Endothelial cell of umbilical vein (primary cell): Measurements from ENCODE around the gene PIK3C2G.

Source experiments
- CTCF ChIP-seq, 2 donors: IDR thresholded peaks; 1 replicate in 1 of 2; 2 replicates in 1 of 2; pipeline ENCODE4 v1.5.1; 2011; ENCODE audit warnings: low read length in 2 of 2, mild to moderate bottlenecking in 2 of 2, moderate library complexity in 2 of 2, control low read depth in 1 of 2, inconsistent platforms in 1 of 2, low read depth in 1 of 2; ENCODE audit not compliant: insufficient read depth in 1 of 2; ENCODE audit errors: extremely low read depth in 1 of 2
- EZH2 ChIP-seq: IDR thresholded peaks from 2 replicates; pipeline ENCODE4 v1.6.1; 2012; ENCODE audit warnings: borderline replicate concordance, low read depth, mild to moderate bottlenecking, moderate library complexity, low read length, inconsistent platforms; ENCODE audit not compliant: severe bottlenecking
- FOS ChIP-seq: IDR thresholded peaks from 2 replicates; pipeline ENCODE4 v1.6.1; 2011; ENCODE audit warnings: mild to moderate bottlenecking, low read length, moderate library complexity, borderline replicate concordance; ENCODE audit not compliant: insufficient read depth
- MAX ChIP-seq: IDR thresholded peaks from 2 replicates; pipeline ENCODE4 v1.6.1; 2011; ENCODE audit not compliant: insufficient read depth, insufficient read length
- MYC ChIP-seq: IDR thresholded peaks from one replicate; pipeline ENCODE4 v1.6.1; 2011; ENCODE audit warnings: mild to moderate bottlenecking, low read depth, low read length
- POLR2A ChIP-seq: IDR thresholded peaks from 2 replicates; pipeline ENCODE4 v1.6.1; 2012; ENCODE audit warnings: low read depth, mild to moderate bottlenecking, control low read depth, low read length

GRCh38 chr12:18462442-18462841 is 201.1 kb downstream of the PIK3C2G start:
- TF ChIP-seq EZH2 (no peak), CTCF (IDR thresholded peaks at IDR 0.05; ENCODE audit: extremely low read depth in 1 of 2, insufficient read depth in 1 of 2, low read depth in 1 of 2, low read length in 2 of 2) (no peak), POLR2A (no peak), FOS (no peak), MAX (no peak), MYC (no peak)
